Activated CD4-positive, alpha-beta T cell treated with anti-CD3 and anti-CD28 coated beads, Interleukin-2, amount 50 U/mL, for 16 hours (primary cell): Measurements from ENCODE around the gene PLAAT1.

Experiments used
- DNase-seq: peaks from one replicate; pipeline ENCODE4 v3.0.0-alpha.2; 2020

The PLAAT1 gene

DNA sequence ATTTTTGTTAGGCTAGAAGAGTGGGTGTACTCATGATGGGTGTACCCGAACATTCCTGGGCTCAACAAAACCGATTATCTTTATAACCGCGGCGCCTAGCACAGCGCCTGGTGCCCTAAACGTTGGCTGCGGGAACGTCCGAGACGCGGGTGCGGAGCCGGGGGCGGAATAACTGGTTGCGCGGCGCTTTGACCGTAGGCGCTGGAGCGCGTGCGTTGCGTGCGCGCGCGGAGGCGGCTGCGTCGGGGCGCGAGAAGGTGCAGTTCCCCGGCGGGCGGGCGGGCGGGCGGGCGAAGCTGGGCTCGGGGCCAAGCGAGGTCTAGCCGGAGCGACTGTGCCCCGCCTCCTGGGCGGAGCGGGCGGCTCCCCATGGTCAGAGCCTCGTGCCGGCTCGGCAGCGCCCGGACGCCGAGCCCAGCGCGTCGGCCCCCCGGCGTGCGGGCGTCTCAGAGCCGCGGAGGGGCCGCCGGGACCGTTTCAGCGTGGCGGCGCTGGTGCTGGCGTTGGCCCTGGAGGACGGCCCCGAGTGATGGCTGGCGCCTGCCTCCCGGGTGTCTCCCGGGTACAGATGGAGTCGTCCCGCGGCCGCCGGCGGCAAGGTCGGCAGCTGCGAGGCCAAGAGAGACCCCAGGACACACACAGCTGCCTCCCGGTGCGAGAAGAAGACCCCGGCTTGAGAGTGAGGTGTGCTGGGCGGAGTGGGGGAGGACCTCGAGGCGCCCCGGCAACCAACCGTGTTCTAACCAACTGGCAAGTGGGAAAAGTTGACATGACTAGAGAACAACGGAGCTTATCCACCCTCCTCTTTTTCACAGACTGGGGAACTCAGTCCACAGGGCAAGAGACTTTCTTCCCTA, at the start of gene PLAAT1:
PLAAT1 (plus strand) TSS at position 373 of the 857 bp plus-strand sequence. CDS start 14,429 bp downstream, outside the sequence.
- DNase-seq: peak; percentile 15

DNA sequence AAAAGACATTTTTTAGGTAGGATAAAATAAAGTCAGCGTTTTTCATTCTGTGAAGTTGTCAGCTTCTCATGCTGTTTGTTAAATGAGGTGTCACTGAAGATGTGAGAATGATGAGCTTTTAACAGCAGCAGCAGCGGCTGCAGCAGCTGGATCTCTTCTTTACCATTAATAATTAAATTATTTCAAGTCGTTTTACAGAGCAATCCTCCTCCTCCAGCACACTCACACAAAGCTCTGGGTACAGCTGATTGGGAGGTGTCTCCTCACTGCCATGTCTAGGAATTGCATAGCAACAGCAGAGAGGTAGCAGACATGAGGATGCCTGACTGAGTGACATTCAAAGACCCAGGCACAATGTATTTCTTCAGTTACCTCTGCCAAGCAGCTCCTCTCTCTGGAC, 46.7 kb upstream of the PLAAT1 start:
- no peak for DNase-seq

DNA sequence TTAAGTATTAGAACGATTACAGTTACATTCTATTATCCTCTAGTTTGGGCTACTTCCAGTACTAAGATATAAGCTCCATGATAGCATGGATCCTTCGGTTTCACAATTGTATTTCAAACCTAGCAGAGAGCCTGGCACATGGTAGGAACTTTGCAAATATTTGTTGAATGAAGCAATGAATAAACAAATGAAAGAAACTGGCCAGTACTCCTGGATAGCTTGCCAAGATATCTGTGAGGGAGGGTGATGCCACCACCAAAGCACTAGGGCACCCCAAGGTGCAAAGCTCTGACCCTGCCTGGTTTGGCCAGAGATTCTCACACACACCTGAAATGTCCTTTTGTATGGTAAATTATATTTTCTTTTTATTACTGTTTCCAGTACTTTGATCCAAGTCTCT, 44.3 kb upstream of the PLAAT1 start:
- DNase-seq: no peak

DNA sequence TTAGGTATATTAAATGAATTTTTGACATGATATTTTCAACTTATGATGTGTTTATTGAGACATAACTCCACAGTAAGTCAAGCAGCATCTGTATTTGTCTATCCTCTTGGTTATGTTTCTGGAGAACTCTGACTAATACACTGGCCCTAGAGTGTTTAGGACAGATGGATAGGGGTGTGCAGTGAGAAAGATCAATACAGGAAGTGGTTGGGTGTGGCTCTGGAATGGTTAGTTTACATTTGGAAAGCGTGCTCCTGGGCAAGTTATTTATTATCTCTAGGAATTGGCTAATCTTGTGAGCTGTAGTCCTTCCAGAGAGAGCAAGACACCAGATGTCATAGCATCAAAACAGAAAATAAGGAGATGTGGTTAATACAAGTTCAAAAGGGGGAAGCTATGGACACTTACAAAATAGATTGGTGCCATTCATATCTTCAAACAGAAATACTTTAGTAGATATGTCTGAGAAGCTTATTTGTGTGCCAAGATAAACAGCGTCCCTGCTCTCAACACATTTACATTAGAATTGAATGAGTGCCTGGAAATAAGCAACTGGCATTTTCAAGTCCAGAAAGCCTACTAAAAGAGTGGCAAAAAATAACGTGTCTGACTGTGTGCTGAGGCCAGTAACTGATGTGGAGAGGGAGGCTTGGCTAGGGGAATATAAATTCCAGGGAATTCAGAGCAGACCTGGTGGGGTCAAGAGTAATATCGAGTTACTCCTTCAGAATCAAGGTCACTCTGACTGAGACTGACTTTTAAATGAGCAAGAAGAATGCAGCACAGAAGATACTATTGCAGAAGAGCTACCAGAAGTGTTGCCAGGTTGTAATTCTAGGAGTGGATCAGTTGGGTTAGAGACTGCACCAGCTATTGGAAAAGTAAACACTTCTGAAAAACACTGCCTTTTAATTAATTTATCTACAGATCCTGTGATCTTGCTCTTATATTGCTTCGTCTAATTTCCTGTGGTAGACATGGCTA, 33.4 kb upstream of the PLAAT1 start:
- no peak for DNase-seq

DNA sequence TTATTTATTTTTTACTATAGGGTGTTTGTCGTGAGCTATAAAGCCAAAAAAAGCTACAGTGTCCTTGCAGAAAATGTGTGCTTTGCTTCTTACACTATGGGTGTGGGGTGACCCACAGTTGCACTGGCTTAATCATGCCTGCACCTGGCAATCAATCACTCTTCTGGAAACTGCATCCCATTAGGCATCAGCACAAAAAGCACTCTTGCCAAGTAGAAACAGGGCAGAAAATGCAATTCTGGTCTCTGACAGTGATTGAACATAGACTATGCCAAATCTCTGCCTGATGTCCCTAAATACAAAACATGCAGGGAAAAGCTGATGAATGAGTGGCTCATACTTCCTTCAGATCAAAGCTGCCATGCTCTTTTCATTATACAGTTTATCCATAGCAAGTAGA, 30.4 kb upstream of the PLAAT1 start:
- no peak for DNase-seq

DNA sequence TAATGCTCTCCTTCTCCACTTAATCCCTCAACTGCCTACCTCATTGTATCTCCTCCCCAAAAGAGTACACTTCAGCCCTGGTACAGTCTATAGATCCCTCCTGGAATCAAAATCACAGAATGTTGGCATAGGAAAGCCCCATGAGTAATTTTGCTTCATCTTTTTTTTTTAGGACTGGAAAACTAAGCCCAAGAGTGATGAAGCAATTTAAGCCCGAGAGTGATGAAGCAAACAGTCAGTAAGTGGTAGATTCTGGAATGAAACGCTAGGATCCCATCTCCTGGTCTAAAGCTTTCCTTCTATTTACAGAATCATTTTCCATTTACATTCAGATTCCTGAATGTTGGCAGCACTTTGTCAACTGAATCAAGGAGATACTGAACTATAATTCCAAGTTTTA, 29.8 kb upstream of the PLAAT1 start:
- no peak for DNase-seq

DNA sequence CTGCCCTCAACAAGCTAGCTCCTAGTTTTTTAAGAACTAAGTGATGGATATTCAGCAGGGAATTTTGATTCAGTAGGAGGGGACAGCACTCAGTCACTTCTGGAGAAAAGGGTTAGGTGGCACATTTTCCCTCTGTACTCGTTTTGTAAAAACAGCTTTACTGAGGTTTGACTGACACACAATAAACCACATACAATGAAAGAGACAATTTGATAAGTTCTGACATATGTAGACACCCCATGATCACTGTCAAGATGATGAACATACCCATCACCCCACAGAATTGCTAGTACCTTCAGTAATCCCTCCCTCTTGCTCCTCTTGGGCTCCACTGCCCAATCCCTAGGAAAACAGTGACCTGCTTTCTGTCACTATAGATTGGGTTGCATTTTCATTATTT, 29.0 kb upstream of the PLAAT1 start:
- no peak for DNase-seq

DNA sequence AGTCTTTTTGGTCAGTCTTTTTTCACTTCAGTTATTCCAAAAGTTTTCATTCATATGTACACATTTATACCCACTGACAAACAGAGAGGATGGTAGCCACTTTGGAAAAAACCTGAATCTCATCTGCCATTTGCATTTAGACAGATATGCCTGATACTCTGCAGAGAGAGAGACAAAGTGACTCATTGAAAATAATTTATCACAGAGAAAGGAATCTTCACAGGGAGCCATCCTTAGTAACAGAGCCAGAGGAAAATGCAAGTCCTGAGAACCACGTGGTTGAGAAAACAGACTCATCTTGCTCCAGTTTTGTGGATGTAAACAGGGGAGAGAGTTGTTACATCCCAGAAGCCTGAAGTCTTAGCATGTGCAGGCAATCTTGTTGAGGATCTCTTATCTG, 28.2 kb upstream of the PLAAT1 start:
- no peak for DNase-seq

DNA sequence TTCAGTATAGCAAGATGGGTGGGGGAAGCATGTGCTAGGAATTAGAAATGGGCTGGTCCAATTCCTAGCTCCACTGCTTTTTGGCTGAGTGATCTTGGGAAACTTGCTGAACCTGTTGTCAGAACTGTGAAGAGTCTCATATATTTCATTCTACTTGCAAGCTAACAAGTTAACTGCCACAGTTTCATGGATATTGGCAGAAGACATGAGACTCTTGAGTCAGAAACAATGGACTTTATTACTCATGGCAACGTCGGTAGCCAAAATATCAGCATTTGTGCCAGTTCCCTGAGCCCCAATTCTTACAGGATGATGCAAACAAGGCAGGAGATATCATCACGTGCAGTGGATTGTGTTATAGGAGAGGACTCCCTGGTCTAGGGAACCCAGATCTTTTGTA, 26.6 kb upstream of the PLAAT1 start:
- DNase-seq: no peak

DNA sequence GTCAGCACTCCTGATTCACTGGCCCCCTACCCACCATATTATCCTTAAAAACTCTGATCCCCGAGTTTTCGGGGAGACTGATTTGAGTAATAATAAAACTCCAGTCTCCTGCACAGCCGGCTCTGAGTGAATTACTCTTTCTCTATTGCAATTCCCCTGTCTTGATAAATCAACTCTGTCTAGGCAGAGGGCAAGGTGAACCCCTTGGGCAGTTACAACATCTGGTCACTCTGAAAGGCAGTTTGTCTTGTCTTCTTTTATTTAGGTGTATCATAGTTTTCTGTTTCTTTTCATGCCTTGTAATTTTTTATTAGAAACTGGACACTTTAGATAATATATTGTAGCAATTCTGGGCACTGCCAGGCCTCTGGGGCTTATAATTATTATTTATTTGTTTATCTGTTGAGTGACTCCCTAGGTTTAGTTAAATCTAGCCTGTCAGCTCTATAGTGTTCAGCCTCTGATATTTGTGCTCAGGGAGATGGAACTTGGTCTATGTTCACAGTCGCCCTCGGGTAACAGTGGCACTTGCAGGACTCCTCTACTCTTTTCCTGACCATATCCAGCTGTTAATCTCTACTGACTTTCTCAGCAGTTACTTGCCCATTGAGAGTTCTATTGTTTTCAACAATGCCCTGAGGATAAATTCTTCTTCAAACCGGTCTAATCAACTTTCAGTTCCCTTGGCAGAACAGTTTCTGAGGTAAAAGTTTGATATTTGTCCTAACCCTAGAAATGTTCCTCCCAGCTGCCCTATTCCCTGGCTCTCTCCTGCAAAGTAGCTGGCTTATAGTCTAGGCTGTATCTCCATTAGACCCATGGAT, 15.5 kb upstream of the PLAAT1 start:
- DNase-seq: no peak

DNA sequence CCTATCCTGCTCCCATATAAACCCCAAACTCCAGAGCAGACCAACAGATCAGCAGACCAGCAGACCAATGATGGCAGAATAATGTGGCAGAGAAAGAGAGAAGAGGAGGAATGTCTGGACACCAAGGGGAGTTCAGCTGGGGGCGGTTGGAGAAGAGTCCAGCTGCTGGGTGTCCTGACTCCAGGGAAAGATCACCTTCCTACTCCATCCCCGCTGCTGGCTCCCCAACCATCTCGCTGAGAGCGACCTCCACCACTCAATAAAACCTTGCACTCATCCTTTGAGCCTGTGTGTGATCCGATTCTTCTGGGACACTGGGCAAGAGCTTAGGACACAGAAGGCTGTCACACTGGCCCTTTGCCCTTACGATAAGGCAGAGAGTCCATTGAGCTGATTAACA, 12.8 kb upstream of the PLAAT1 start:
- no peak for DNase-seq

DNA sequence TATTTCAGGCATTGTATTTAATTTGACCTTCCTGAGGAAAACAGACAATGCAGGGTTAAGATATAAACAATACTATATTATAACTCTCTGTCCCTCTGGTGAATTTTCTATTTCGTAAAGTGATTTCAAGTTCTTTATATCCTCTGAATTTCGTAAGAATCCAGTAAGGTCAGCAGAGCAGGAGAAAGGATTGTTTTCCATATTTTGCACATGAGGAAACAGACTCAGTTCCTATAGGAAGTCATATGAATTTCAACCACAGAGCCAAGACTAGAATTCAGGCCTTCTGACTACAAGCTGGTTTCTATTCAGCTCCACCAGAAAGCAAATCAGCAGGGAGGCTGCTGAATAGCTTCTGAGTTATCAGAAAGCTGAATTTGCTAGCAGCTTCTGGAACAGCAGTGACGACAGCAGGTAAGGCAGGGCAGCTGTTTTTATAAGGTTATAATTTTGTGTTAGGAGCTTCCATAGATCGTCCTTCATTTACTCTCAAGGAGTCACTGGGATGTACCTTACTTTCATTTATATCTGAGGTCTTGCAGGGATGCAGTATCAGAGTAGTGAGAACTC, 11.1 kb upstream of the PLAAT1 start:
- no peak for DNase-seq

DNA sequence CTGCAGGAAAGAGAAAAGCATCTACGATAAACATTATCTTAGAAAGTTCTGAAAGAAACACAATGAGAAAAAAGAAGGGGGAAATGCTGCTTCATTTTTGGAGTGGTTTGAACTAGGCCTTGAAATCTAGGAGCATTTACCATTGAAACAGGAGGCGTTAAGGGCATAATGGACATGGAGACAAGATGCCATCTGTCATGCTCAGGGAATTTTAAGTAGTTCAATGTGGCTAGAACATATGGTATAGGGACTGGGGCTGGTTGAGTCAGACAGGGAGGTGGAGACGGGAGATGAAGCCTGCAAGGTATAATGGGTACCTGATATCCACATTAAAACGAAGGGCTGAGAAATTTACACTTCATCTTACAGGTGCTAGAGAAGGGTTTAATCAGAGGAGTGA, 10.4 kb upstream of the PLAAT1 start:
- no peak for DNase-seq

DNA sequence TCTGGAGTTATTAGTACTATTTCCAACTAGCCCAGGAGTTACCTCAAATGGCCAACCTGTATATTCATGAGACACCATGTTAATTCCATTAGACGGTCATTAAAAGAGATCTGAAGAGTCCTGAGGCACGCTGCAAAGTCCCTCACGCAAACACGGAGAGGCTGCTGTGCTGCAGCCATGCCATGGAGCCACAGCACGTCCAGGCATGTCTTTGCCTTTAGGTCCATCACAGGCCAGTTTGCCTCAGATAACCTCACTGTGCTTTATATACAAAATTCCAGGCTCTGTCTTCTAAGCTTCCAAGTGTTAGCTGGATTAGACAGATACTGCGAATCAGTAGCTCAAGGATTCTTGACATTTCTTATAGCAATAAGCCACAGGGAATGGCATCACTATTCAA, 9.8 kb upstream of the PLAAT1 start:
- DNase-seq: no peak

DNA sequence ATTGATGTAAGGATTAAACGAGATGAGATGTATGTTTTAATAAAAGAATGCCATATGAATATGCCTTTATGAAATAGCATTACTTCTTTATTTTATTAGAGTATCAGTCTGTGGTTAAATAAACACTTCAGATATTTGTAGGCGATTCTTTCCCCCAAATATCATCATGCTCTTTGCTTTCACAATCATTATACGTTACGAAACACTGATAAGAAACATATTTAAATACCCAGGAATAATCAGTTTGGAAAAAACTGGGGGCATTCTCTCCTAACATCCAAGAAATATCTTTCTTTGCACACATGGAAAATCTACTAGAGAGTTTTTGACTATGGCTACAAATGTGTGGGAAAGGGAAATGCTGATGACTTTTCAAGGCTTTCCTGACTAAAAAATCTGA, 4.4 kb upstream of the PLAAT1 start:
- DNase-seq: no peak

DNA sequence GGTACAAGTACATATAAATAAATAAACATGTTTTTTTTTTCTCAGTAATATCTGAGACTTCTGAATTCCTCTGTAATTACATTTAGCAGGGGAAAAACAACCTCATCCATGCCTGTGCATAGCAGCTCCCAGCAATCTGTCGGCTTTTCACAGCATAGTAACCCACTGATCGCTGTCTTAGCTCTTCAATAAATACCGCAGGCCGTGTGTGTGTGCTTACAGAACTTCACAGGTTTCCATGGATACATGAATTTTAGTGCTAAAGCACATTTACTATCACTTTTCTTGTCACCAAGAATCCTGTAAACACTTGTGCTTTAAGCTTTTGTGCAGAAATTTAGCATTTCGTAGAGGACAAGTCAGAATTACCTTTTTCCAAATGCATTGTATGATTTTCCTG, 4.0 kb upstream of the PLAAT1 start:
- no peak for DNase-seq

DNA sequence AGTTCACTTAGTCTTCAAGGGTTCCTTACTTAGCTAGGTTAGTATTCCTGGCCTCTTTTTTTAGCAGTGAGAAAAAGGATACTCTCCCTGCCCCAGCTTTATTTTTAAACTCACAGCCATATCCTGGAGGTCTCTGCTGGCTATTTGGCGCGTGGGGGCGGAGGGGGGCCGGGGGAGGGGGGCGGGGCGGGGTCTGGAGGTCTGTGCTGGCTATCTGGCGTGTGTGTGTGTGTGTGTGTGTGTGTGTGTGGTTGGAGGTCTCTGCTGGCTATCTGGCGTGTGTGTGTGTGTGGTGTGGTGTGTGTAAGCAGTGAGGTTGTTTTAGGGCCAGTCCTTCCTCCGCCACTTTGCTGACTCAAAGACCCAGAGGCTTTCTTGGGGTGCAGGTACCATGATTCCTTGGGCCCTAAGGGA, 579 bp upstream of the PLAAT1 start:
- DNase-seq: no peak

DNA sequence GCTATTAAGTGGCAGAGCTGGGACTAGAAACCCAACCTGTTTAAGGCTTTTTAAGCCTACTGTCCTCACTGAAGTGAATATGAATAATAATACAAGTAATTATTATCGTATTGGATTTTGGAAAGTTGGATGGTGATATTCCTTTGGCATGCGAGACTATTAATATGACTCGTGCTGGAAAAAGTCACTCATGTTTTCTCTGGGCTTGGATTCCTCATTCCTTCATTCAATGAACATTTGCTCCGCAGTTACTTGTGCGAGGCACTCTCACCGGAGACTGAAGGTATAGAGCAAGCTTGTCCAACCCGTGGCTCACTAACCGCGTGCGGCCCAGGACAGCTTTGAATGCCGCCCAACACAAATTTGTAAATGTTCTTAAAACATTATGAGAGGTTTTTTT, 694 bp downstream of the PLAAT1 start:
- no peak for DNase-seq

DNA sequence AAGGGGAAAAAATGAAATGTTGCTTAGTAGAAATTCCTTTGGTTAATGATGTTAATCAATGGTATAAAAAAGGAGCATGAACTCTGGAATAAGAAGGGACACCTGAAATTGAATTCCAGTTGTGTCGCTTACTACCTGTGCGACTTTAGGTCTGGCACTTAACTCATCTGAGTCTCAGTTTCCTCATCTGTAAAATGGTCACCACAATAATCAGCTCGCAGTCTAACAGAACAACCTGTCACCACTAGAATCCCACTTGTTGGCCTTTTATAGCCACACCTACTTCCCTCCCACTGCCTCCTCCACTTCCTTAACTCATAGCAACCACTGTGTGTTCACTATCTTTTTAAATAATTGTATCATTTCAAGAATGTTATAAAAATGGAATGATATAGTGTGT, 2.5 kb downstream of the PLAAT1 start:
- no peak for DNase-seq

DNA sequence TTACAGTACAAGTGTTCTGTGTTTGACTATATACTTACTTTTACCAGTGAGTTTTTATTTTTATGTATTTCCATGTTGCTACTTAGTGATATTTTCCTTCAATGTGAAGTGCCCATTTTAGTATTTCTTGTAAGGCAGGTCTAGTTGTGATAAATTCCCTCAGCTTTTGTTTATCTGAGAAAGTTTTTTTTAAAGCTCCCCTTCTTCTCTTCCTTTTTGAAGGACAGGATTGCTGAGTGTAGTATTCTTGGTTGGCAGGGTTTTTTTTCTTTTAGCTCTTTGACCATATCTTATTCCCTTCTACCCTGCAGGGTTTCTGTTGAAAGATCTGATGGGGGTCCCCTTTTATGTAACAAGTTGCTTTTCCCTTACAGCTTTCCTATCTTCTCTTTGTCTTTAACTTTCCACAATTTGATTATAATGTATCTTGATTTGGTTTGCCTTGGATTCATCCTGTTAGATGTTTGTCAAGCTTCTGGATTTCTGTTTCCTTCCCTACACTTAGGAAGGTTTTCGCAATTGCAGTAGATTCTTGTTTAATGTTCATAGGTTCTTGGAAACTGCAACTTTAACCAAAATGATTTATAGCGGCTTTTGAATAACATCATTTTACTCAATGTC, 7.9 kb downstream of the PLAAT1 start:
- no peak for DNase-seq

DNA sequence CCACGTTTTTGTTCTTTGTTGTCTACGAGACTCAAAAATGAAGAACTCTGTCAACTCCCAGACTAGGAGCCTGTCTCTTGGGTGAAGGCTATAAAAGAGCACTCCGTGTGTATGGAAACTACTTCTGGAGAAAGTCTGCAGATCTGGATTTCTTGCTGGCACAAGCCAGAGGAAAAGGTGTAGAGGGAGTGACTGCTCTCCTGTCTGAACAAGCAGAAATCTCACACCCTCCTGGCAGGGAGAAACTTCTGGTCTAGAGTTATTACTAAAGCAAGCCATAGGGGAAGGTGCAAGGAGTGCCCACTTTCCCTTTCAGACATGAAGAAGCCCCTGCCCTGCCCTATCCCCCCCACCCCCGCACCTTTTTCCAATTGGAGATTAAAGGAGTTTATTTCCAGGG, 9.5 kb downstream of the PLAAT1 start:
- DNase-seq: no peak

DNA sequence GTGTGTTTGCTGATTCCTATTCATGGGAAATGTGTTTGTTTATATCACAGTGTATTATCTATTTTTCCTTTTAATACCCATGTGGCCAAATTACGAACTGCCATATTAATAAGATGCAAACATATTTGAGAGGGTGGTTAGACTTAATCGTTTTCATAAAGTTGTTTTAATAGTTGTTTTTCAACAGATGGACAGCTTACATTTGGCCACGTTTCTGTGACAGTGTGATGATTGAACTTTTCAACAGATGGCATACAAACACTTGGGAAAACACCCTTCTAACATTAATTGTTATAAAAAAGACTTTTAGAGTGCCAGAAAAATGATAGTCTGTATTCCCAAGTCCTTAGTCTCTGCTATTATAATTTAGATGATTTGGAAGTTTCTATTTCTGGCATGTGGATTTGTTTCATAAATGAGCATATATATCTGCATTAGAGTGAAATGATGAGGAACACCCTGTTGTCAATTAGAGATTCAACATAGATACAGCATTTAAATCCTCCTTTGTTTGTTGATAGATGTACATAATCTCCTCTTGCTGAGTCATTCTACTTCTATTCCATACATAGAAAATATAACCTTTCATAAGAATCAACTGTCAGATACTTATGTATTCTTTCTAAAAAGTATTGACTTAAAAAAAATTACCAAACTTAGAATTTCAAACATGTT, 13.1 kb downstream of the PLAAT1 start:
- DNase-seq: no peak
